Thoracic aorta endothelial cell (primary cell): Measurements from ENCODE around the gene PLA2G7. TPM values are rescaled to one million over a fixed set of nuclear protein-coding genes. Genes with fewer than 3 reads are reported as not detected.

ENCODE experiments used
- total RNA-seq: library from RNA; depleted of rRNA; stranded (reverse); fragments of >200 nt; gene quantifications from 2 replicates; pipeline ENCODE4 v1.2.3, GENCODE V29; 2012

PLA2G7 gene
- 0.50 TPM in 1 of 2 replicates, not detected in the other for total RNA-seq

DNA sequence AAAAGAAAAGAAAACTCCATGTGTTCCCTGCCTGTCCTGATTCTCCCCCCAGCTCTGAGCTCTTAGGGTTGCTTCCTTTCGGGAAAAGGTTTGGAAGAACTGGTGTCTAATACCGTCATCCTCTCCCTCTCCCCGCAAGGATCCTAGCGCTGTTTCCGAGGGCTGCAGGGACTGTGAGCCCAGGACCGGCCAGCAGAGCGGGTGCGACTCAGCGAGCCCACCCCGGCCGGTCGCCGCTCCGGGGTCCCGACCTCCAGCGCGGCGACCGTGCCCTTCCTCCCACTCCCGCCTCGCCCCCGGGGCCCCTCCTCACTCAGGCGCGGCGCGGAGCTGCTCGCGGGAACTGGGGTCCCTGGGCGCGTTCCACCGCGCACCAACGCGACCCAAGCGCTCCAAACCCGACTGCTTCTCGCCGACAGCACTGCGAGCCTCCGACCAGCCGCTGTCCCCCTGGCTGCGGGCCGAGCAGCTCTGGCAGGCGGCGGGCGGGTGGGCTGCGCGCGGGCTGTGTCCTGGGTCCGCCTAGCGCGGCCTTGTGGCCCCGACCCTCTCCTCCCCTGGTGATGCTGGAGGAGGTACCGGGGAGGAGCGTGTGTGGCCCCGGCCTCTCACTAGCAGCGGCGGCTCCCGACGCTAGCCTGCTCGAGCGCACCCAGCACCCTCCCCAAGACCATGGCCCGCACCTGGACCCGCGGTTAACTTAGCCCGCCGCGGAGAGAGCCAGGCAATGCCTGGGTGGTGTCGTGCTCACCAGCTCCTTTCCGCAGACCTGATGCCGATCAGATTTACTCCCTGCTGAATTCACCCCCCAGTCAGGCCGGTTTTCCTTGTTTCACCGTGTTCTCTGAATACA lies at the start of gene PLA2G7:
PLA2G7 (minus strand) TSS at position 509 of the 853 bp plus-strand sequence. CDS start 12,484 bp downstream, outside the sequence.

DNA sequence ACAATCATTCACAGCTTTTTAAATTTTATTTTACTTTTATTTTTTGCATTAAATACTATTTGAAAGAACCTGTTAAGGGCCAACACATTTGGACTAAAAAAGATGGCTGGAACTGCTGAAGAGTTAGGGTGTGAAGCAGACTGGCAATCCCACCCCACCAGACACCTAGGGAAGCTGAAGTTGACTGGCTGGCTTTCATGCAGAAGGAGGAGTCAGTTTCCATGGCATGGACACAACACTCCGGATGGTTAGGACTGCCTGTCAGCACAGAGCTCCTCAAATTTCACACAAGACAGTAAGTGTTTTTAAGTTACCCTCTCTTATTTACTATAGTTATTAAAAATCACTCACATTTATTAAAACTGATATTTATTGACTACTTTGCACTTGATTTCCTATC lies 11.5 kb upstream of the PLA2G7 start, which contains the start of gene ANKRD66:
ANKRD66 (plus strand) TSS at position 238 of the 400 bp plus-strand sequence. CDS start 5,016 bp downstream, outside the sequence.

DNA sequence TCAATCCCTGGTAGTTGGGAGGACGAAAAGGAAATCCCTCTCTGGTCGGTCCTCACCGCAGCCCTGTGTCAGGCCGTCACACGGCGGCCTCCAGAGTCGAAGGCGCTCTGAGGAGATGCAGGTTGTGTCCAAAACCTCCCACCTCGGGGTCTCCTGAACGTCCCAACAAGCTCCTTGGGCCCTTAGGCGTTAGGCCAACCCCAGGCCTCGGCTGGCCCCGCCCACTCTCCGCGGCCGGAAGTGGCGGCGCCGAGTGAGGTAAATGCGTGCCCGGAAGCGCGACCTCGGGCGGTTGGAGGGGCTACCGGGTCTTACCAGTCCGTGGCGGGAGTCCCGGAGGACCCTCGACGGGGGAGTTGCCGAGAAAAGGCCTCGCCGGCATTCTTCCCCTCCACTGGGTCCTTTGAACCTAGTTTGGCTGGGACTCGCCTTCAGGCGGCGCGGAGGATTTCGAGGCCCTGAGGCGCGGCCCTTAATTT lies 47.5 kb downstream of the PLA2G7 start, which contains the start of gene TDRD6:
TDRD6 (plus strand) TSS at position 267 of the 479 bp plus-strand sequence. CDS start 244 bp downstream, outside the sequence.

Other genes starting within 250 kb of the PLA2G7 start
- gene RCAN2, start 243.9 kb downstream of the PLA2G7 start, total RNA-seq, result 0.13 and 0.29 TPM in 2 replicates
- 0.13 and 0.22 TPM in 2 replicates for gene CYP39A1, start 82.6 kb downstream of the PLA2G7 start, total RNA-seq
- 1.7 and 4.2 TPM in 2 replicates for gene SLC25A27, start 82.4 kb downstream of the PLA2G7 start, total RNA-seq
- under 0.01 and 0.07 TPM in 2 replicates for gene TDRD6, start 47.5 kb downstream of the PLA2G7 start, total RNA-seq
- gene ANKRD66, start 11.6 kb upstream of the PLA2G7 start, total RNA-seq, result not detected in 2 replicates
- not detected in 2 replicates for gene MEP1A, start 58.0 kb upstream of the PLA2G7 start, total RNA-seq
- gene ADGRF5, start 186.6 kb upstream of the PLA2G7 start, total RNA-seq, result 2.0 and 13.2 TPM in 2 replicates